Mammary epithelial cell (primary cell): ENCODE data around the gene PRKAA1.

ENCODE experiments used
- CTCF ChIP-seq, 2 donors: IDR thresholded peaks in 1 of 2; conservative IDR thresholded peaks in 1 of 2; 2 replicates each; pipeline ENCODE4 v1.5.1; 2011 to 2012; ENCODE audit warnings: inconsistent platforms in 2 of 2, low read length in 2 of 2, mild to moderate bottlenecking in 2 of 2, control low read depth in 1 of 2, low read depth in 1 of 2; ENCODE audit not compliant: insufficient read depth in 1 of 2; ENCODE audit errors: extremely low read depth in 1 of 2
- EZH2 ChIP-seq: IDR thresholded peaks from 2 replicates; pipeline ENCODE4 v1.6.1; 2012; ENCODE audit warnings: low read length, inconsistent platforms, borderline replicate concordance

GRCh38 chr5:40798801-40799210, 632 bp upstream of the PRKAA1 start:
- TF ChIP-seq CTCF (conservative IDR thresholded peaks at IDR 0.05 in 1 of 2, IDR thresholded peaks at IDR 0.05 in 1 of 2; ENCODE audit: extremely low read depth in 1 of 2, insufficient read depth in 1 of 2, low read depth in 1 of 2, low read length in 2 of 2) (peak in 1 of 2 donors; percentile 6), EZH2 (no peak)
